MM.1S (cell line): ENCODE results near the gene ACAP2.

Experiments
- DNase-seq: peaks from one replicate; pipeline ENCODE4 v3.0.0-alpha.2; 2015
- H2AFZ ChIP-seq: fragments of 300-600 bp; sonication (generic); 2 replicates; pipeline ENCODE4 v1.6.0; 2016; ENCODE audit warnings: antibody characterized with exemption, low read length
- H3F3A ChIP-seq: fragments of 300-600 bp; sonication (generic); 2 replicates; pipeline ENCODE4 v1.6.1; 2016; ENCODE audit warnings: mild to moderate bottlenecking, antibody characterized with exemption, low read length, moderate library complexity, mixed read lengths; ENCODE audit not compliant: insufficient read depth
- H3K27ac ChIP-seq: fragments of 300-600 bp; sonication (generic); 2 replicates; pipeline ENCODE4 v1.5.1; 2016; ENCODE audit warnings: mild to moderate bottlenecking, low read length
- H3K27me3 ChIP-seq: fragments of 300-600 bp; sonication (generic); replicated peaks from 2 replicates; pipeline ENCODE4 v1.6.0; 2016; ENCODE audit warnings: low read length; ENCODE audit not compliant: insufficient read depth
- H3K36me3 ChIP-seq: fragments of 300-600 bp; sonication (generic); replicated peaks from 2 replicates; pipeline ENCODE4 v1.6.1; 2016; ENCODE audit warnings: mild to moderate bottlenecking, low read length, mixed read lengths; ENCODE audit not compliant: insufficient read depth
- H3K4me1 ChIP-seq: fragments of 300-600 bp; sonication (generic); 2 replicates; pipeline ENCODE4 v1.6.1; 2016; ENCODE audit warnings: low read length, mixed read lengths
- H3K4me2 ChIP-seq: fragments of 300-600 bp; sonication (generic); 2 replicates; pipeline ENCODE4 v1.6.0; 2016; ENCODE audit warnings: low read depth, low read length
- H3K4me3 ChIP-seq: fragments of 300-600 bp; sonication (generic); 2 replicates; pipeline ENCODE4 v1.5.1; 2016; ENCODE audit warnings: low read length, mixed read lengths
- H3K79me2 ChIP-seq: fragments of 300-600 bp; sonication (generic); 2 replicates; pipeline ENCODE4 v1.6.1; 2016; ENCODE audit warnings: mixed run types, low read length, mixed read lengths
- H3K9ac ChIP-seq: fragments of 300-600 bp; sonication (generic); 2 replicates; pipeline ENCODE4 v1.6.1; 2016; ENCODE audit warnings: low read length, mixed read lengths
- H3K9me2 ChIP-seq: fragments of 300-600 bp; sonication (generic); replicated peaks from 2 replicates; pipeline ENCODE4 v1.6.1; 2016; ENCODE audit warnings: mild to moderate bottlenecking, low read length, mixed read lengths; ENCODE audit not compliant: insufficient read depth
- H3K9me3 ChIP-seq: fragments of 300-600 bp; sonication (generic); replicated peaks from 2 replicates; pipeline ENCODE4 v1.6.1; 2016; ENCODE audit warnings: mild to moderate bottlenecking, low read length, mixed read lengths; ENCODE audit not compliant: insufficient read depth
- H4K20me1 ChIP-seq: fragments of 300-600 bp; sonication (generic); 2 replicates; pipeline ENCODE4 v1.6.1; 2016; ENCODE audit warnings: mild to moderate bottlenecking, low read length, moderate library complexity, mixed read lengths; ENCODE audit not compliant: insufficient read depth
- CTCF ChIP-seq: fragments of 300-600 bp; sonication (generic); IDR thresholded peaks from 2 replicates; pipeline ENCODE4 v1.5.1; 2016; ENCODE audit warnings: antibody characterized with exemption, low read length, mixed read lengths
- EZH2 ChIP-seq: fragments of 300-600 bp; sonication (generic); optimal IDR thresholded peaks from 2 replicates; pipeline ENCODE3; 2017; ENCODE audit warnings: low read depth, mild to moderate bottlenecking, antibody characterized with exemption, low read length, mixed read lengths
- EZH2phosphoT487 ChIP-seq: fragments of 300-600 bp; sonication (generic); IDR thresholded peaks from 2 replicates; pipeline ENCODE4 v1.6.1; 2018; ENCODE audit warnings: antibody characterized with exemption, low read length

The ACAP2 gene

GRCh38 chr3:195302431-195302830 lies 140.4 kb downstream of the ACAP2 start:
- no peak overlapping the region for H2AFZ ChIP-seq
- no peaks in the 10 kb centered on the region for H4K20me1 ChIP-seq
- H3K9me2 ChIP-seq: no peaks in the 10 kb centered on the region
- no peak overlapping the region for H3K4me3 ChIP-seq
- no peak for DNase-seq
- no peaks in the 10 kb centered on the region for H3K4me1 ChIP-seq
- H3K36me3 ChIP-seq: no peaks in the 10 kb centered on the region; the same call in 1 of the 2 replicates
- no peak for TF ChIP-seq EZH2
- TF ChIP-seq EZH2phosphoT487: no peak
- TF ChIP-seq CTCF: no peak
- H3K79me2 ChIP-seq: no peaks in the 10 kb centered on the region
- H3K9me3 ChIP-seq: no peaks in the 10 kb centered on the region
- H3K4me2 ChIP-seq: no peak overlapping the region
- no peak overlapping the region for H3K9ac ChIP-seq
- no peak overlapping the region for H3K27ac ChIP-seq
- H3F3A ChIP-seq: no peaks in the 10 kb centered on the region
- H3K27me3 ChIP-seq: no peaks in the 10 kb centered on the region

DNA sequence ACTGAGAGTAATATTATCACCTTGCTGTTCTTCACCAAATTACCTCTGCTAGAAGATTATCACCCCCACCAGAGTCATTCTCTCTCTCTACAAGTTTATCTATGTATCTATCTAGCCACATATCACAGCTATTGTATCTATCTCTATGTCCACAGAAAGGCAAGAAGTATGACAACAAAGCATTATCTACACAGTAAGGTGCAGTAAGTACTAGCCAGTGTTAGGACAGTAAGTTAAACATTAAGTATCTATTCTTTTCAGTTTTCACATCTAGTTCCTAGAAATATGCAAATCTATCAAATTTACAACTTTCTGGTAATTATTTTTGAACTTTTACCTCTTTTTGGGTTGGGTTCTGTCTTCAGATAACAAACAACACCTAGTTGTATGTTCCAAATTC lies 145.4 kb downstream of the ACAP2 start:
- peaks cover 4% of the 10 kb centered on the region; the same call in 1 of the 2 replicates for H3K36me3 ChIP-seq
- no peaks in the 10 kb centered on the region for H3K79me2 ChIP-seq
- H3F3A ChIP-seq: no peaks in the 10 kb centered on the region
- no peaks in the 10 kb centered on the region for H3K9me2 ChIP-seq
- no peaks in the 10 kb centered on the region for H3K9me3 ChIP-seq
- H3K9ac ChIP-seq: no peak overlapping the region
- TF ChIP-seq EZH2phosphoT487 (no peak), CTCF (no peak), EZH2 (no peak)
- no peaks in the 10 kb centered on the region for H4K20me1 ChIP-seq
- no peak overlapping the region for H3K27ac ChIP-seq
- no peak overlapping the region for H3K4me3 ChIP-seq
- no peaks in the 10 kb centered on the region for H3K4me1 ChIP-seq
- H2AFZ ChIP-seq: no peak overlapping the region
- no peaks in the 10 kb centered on the region for H3K27me3 ChIP-seq
- H3K4me2 ChIP-seq: no peak overlapping the region
- DNase-seq: no peak

DNA sequence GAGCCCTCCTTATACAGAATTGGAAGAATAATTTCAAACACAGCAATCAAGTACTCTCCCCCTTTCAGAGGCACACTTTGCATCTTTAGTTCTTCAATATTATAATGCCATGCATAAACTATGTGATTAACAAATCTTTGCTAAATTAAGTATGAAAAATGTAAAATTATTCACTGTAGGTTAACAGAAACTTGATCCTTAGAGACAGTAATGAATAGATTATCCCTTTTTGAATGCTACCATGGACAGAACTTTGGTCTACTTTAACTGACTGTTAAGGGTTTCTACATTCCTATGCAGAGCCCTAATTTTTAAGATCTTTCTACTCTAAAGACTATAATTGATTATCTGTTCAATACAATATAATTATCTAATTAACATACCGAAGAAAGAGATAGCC lies 146.2 kb downstream of the ACAP2 start:
- no peak overlapping the region for H3K4me2 ChIP-seq
- no peaks in the 10 kb centered on the region for H3K9me3 ChIP-seq
- no peak overlapping the region for H3K27ac ChIP-seq
- DNase-seq: no peak
- peaks cover 4% of the 10 kb centered on the region; the same call in 1 of the 2 replicates for H3K36me3 ChIP-seq
- H4K20me1 ChIP-seq: no peaks in the 10 kb centered on the region; the same call in 1 of the 2 replicates
- H3K9ac ChIP-seq: no peak overlapping the region
- H3K4me1 ChIP-seq: no peaks in the 10 kb centered on the region
- H3K79me2 ChIP-seq: no peaks in the 10 kb centered on the region
- no peak overlapping the region for H2AFZ ChIP-seq
- no peaks in the 10 kb centered on the region for H3K9me2 ChIP-seq
- no peak for TF ChIP-seq EZH2phosphoT487
- no peak for TF ChIP-seq CTCF
- no peak for TF ChIP-seq EZH2
- H3K27me3 ChIP-seq: no peaks in the 10 kb centered on the region
- H3K4me3 ChIP-seq: no peak overlapping the region
- H3F3A ChIP-seq: no peaks in the 10 kb centered on the region
